HG03064 (cell line): ENCODE results near the gene AFMID.
A peak's percentile ranks its signal among the peaks of the same experiment; 100 is the strongest.

Experiments used
- ATAC-seq: cut with Tn5 transposase; IDR thresholded peaks from one replicate; pipeline ENCODE4 v1.9.1; 2021; ENCODE audit warnings: low read depth; ENCODE audit not compliant: unreplicated experiment

AFMID gene

DNA sequence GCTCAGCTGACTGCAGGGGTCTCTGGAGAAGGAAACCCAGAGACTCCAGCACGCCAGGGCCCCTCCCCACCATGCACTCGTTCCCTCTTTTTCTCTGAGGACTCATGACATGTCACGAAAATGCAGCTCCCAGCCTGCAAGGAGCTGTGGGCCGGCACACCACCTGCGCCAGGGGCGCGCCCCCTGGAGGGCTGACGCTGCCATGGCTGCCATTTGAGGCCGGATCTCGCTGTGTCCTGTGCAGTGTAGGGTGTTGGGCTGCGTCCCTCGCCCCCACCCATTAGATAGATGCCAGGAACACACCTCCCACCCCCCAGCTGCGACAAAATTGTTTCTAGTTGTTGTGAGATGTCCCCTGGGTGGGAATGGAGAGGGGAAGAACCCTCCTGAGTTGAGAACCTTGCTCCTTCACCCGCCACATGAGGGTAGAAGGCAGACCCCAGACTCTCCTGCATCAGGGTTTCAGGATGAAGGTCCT lies 10.6 kb upstream of the AFMID start:
- ATAC-seq, result no peak

DNA sequence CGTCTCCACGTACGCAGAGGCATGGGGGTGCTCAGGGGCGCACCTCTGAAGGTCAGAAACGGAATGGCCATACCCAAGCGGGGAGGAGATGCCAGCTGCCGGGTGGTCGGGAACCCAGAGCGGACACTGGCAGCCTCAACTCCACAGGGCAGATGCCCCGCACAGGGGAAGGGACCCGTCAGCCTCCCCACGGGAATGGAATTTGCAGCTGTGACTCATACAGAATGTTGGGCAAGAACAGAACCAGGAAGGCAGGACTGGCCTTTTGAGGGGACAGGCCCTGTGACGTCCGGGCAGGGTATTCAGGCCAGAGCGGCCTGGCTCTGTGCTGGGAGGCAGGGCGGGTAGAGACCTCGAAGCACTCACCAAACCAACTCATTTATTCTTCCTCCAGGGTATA lies 7.8 kb upstream of the AFMID start:
- ATAC-seq, result no peak

DNA sequence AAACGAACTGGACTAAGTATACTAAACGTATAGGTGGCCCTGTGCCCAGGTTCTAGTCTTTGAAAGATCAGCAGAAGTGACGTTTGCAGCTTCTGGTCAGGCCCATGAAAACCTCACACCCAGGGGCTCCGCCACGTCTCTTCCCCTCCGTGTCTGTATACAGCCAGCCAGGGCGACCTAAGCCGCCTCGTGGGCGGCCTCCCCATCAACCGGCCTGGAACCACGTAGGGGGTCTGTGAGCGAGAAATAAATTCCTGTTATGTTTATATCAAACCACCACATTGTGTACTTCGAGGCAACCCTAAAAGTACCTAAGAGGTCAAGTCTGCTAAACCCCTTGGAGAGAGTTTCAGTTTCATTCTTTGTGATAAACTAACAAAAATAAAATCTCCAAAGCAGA lies 7.1 kb upstream of the AFMID start:
- ATAC-seq, result no peak

DNA sequence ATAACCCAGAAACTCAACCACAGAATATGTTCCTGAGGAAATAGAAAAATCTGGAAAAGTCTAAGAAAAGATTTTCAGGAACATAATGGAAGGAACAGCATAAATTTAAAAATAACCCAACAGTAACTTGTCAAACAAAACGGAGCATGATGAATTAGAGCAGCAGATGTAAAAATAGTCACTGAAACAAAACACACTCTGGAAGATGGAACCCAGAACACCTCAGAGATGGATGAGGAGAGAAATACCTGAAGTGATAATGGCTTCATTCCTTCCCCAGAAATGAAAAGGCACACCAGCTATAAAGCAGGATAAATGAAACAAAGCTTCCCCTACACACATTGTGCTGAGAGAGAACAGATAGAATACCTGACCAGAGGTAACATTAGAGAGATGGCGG lies 6.7 kb upstream of the AFMID start:
- no peak for ATAC-seq

DNA sequence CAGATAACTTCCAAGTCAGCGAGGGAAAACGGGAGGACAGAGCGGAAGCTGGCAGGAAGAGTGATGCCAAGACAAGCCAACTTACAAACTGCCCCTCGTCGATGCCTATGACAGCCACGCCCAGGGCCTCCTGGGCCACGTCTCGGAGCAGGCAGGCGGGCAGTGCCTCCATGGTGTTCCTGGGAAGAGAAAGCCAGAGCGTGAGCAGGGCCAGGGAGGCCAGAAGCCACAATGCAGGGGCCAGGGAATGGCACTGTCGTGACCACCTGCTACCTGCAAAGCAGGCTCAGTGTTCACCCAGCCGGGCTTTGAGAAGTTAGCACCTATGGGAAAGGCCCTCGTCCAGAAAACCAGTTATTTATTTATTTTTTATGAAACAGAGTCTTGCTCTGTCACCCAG lies 4.7 kb upstream of the AFMID start:
- ATAC-seq, result no peak

DNA sequence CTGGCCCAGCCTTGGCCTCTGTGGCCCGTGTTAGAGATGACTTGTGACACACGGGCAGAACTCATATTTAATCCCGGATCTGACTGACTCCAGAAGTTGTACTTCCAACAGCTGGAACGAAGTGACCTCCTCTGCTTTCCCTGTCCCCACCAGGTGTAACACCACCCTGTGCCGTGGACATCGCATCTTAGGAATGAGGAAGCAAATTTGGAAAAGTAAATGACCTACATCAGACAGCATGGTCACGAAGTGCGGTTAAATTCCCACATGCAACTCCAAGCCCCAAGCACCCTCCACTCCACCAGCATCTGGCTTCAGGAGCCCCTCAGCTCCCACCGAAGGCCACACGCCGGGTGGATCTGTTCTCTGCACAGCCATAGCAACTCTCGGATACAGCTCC lies 3.2 kb upstream of the AFMID start:
- ATAC-seq, result no peak

DNA sequence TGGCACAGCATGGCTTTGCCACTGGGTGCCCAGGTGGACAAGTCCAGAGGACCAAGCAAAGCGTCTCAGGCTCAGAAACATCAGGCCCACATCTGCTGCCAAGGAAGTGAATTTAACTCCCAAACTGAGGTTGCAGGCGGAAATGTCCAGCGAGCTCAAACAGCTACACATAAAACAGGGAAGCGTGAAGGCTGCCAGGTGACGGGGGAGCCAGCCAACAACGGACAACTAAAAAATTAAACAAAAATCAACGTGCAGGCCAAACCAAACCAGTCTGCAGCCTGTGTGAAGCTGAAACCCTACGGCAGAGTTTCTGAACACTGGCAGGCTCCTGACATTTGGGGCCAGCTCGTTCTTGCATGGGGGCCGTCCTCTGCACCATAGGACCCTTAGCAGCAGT lies 2.8 kb upstream of the AFMID start:
- no peak for ATAC-seq

DNA sequence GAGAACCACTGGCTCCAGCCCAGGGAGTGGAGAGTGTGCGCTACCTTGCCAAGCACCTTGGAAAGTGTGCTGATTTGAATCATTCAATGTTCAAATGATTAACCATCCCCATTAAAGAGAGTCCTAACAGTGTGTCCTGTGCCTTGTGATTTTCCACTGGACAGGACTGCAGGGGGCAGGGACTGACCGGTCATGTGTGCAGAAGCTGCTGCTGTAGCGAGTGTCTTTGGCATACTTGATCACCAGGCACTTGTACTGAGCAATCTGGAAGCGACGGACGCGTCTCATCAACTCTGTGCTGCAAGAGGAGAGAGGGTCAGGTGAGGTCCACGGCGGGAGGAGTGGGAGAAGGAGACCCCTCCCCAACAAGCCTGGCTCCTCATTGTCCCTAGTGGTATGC lies 2.3 kb upstream of the AFMID start:
- ATAC-seq, result no peak

DNA sequence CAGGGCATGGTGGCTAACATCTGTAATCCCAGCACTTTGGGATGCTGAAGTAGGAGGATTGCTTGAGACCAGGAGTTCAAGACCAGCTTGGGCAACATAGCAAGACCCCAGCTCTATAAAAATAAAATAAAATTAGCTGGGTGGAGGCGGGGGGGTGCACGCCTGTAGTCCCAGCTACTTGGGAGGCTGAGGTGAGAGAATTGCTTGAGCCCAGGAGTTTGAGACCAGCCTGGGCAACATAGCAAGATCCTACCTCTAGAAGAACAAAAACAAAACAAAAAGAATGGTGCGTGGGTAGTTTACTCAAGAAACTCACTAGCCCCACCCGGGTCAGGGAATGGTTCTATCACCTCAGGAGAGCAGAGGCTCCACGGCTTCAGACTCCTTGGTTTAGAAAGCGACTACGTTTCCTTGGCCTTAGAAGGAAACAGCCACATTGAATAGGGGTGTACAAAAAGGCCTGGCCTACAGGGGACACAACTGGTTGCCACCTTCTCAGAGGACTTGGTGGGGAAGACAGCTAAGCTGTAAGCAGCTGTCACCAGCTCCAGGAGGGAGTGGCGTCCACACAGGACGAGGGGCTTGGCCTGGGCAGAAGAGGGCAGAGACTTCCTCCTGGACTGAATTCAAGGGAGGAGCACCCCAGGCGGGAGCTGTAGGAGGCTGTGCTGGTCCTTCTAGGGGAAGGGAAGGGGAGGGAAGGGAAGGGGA lies 1.0 kb upstream of the AFMID start:
- no peak for ATAC-seq

DNA sequence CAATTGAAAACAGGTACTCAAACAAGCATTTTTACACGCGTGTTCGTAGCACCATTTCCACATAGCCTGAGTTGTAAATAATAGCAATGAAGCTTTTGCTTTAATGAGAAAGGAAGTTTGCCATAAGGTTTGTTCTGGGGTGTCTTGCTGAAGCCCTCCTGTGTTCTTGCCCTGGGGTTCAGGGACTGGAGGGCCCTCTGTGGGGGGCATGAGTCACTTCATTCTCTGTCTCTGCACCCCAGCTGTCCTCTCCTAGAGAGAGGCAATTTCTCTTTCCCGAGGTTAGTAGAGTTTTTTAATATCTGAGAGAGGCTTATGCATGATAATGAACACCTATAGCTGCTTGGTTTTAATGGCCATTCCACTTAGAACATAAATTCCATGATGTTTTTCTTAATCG lies 9.6 kb downstream of the AFMID start:
- no peak for ATAC-seq

DNA sequence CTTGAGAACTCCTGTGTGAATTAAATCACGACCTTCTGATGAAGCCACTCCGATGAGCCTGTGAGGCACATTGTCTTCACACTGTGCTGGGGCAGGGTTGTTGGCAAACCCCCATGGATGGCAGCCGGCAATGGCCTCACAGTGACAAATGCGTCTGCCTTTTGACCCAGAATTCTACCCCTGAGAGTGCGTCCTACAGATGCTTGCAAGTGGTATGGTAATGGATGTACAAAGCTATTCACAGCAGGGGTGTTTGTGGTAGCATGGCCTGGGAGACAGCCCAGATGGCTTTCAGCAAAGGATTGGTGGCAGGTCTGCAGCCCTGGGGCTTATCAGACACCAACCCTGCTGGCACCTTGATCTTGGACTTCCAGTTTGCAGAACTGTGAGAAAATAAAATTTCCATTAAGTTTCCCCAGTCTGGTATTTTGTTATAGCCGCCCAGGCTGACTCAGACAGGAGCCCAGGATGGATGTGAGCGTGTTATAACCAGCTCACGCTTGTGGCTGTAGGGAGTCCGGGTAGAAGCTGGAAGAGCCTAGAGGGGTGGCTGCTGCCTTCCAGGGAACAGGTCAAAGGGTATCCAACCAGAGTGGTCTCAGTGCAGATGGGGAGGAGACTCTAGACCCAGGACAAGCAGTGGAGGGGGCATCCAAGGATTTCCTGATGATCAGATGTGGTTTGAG lies 10.1 kb downstream of the AFMID start:
- no peak for ATAC-seq

DNA sequence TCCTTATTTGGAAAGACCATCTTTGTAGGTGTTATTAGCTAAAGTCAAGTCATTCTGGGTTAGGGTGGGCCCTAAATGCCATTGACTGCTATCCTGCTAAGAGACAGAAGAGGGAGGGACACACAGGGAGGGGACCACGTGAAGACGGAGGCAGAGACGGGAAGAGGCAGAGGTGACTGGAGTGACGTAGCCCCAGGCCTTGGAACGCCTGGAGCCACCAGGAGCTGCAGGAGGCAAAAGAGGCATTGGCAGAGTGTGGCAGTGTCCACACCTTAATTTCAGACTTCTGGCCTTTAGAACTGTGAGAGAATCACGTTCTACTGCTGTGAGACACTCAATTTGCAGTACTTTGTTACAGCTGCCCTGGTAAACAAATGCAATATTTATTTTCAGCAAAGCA lies 13.3 kb downstream of the AFMID start:
- ATAC-seq, result no peak

DNA sequence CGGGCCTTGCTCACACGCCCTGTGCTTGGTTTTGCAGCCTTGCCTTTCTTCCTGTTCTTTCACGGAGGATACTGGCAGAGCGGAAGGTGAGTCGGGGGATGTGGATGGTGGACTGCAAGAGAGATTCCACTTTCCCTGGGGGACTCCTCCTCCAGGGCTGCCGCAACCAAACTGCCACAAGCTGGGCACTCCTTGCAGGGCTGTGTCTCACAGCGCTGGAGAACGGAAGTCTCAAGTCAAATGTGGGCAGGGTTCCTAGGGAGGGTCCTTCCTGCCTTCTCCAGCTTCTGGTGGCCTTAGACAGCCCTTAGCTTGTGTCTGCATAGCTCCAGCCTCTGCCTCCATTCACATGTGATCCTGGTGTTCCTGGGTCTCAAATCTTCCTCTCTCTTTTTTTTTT lies 15.5 kb downstream of the AFMID start:
- ATAC-seq, result no peak

DNA sequence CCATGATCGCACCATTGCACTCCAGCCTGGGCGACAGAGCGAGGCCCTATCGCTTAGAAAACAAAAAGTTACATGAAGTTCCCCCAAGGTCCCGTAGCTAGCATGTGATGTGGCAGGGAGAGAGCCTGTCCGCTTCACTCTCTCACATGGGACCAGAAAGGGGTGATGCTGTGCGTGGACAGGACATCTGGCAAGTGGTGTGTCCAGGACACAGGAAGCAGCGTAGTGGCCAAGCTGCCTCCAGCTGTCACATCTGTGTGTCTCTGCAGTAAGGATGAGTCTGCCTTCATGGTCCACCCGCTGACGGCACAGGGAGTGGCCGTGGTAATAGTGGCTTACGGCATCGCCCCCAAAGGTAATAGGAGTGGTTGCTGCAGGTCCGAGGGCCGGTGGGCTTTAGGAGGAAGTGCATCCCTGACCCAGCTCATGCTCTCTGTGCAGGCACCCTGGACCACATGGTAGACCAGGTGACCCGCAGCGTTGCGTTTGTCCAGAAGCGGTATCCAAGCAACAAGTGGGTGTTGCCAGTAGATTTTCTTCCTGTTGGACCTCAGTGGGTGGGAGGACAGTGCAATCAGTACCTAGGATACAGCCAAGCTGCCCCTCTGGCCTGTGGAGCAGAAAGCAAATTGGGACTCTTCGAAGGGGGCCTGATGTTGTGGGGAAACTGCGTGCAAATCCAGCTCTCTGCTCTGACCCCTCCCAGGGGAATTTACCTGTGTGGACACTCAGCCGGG lies 17.4 kb downstream of the AFMID start:
- no peak for ATAC-seq

DNA sequence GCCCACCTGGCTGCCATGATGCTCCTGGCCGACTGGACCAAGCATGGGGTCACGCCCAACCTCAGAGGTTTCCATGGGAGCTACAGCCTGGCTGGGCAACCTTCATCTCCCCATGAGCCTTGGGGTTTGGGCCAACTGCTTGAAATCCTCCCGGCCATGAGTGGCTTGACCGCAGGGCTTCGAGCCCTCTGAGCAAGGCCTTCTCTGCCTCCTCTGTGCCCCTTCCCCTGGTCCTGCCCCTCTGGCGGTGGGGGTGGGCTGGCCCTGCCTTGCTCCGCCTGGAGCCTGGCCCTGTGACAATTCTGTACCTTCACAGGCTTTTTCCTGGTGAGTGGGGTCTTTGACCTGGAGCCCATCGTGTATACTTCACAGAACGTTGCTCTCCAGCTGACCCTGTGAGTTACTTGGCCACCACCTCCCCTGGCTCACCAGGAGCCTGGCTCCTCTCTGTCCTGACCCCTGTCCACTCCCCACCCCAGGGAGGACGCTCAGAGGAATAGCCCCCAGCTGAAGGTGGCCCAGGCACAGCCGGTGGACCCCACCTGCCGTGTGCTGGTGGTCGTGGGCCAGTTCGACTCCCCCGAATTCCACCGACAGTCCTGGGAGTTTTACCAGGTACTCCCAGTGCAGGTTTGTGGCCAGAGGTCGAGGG lies 18.1 kb downstream of the AFMID start:
- ATAC-seq, result no peak

DNA sequence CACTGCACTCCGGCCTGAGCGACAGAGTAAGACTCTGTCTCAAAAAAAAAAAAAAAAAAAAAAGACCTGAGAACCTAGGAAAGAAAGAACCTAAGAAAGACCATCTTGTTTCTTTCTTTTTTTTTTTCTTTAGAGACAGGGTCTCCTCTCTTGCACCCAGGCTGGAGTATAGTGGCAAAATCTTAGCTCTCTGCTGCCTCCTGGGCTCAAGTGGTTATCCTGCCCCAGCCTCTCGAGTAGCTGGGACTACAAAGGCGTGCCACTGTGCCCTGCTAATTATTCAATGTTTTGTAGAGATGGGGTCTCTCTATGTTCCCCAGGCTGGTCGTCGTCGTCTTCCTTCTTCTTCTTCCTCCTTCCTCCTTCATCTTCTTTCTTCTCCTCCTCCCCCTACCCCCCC lies 19.1 kb downstream of the AFMID start:
- no peak for ATAC-seq

DNA sequence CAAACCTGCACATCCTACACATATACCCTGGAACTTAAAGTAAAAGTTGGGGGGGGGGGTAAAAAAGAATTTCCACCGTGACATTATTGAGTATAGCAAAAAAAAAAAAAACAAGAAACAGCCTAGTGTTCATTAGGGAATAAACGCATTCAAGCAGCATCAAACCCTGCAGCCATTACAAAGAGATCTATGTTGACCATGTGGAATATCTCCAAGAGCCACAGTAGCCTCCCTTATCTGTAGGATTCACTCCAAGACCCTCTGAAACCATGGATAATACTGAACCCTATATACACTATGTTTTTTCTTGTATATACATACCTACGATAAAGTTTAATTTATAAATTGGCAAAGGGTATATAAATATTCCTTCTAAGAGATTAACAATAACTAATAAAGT lies 21.3 kb downstream of the AFMID start:
- no peak for ATAC-seq

DNA sequence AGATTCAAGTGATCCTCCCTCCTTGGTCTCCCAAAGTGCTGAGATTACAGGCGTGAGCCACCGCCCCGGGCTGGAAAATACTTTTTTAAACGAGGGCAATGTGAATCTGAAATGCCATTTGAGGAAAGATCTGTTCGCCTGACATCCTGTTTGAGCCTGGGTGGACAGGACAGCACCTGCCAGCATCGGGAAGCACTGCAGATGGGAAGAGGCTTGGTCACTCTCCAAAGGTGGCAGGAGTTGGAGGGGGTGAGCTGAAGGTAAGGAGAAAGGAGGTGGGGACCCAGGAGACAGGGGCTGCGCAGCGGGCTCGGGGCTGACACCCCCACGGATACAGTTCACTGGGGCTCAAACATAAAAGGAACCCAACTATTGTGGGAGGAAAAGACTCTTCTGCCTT lies 22.9 kb downstream of the AFMID start:
- no peak for ATAC-seq

DNA sequence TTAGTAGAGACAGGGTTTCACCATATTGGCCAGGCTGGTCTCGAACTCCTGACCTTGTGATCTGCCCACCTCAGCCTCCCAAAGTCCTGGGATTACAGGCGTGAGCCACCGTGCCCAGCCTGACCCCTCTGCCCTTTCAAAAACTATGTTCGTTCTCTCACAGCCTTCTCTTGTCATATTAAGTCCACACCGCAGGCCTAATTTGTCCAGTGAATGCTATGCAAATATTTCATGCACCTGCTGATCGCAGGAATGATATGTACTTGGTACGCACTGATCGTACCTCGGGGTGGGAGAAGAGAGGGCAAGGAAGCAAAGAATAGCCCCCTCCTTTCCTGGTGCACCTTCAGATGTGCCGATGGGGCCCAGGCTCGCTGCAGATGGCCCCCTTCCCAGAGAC lies 23.9 kb downstream of the AFMID start:
- ATAC-seq, result no peak

DNA sequence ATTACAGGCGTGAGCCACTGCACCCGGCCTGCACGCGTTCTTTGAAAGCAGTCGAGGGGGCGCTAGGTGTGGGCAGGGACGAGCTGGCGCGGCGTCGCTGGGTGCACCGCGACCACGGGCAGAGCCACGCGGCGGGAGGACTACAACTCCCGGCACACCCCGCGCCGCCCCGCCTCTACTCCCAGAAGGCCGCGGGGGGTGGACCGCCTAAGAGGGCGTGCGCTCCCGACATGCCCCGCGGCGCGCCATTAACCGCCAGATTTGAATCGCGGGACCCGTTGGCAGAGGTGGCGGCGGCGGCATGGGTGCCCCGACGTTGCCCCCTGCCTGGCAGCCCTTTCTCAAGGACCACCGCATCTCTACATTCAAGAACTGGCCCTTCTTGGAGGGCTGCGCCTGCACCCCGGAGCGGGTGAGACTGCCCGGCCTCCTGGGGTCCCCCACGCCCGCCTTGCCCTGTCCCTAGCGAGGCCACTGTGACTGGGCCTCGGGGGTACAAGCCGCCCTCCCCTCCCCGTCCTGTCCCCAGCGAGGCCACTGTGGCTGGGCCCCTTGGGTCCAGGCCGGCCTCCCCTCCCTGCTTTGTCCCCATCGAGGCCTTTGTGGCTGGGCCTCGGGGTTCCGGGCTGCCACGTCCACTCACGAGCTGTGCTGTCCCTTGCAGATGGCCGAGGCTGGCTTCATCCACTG lies 27.0 kb downstream of the AFMID start, which contains the start of gene BIRC5:
BIRC5 (plus strand) TSS at position 238 of the 690 bp plus-strand sequence; CDS start at position 302, 64 bp downstream.
- ATAC-seq, result peak; percentile 72

DNA sequence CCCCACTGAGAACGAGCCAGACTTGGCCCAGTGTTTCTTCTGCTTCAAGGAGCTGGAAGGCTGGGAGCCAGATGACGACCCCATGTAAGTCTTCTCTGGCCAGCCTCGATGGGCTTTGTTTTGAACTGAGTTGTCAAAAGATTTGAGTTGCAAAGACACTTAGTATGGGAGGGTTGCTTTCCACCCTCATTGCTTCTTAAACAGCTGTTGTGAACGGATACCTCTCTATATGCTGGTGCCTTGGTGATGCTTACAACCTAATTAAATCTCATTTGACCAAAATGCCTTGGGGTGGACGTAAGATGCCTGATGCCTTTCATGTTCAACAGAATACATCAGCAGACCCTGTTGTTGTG lies 27.5 kb downstream of the AFMID start:
- ATAC-seq, result no peak
